Measurements from ENCODE around the gene EDEM1. TPM values are rescaled to one million over a fixed set of nuclear protein-coding genes. Genes with fewer than 3 reads are reported as not detected.
A peak's percentile ranks its signal among the peaks of the same experiment; 100 is the strongest.

Gene EDEM1
- total and polyA plus RNA-seq, 10 of the 15 experiments (the other 5 are each of a cell fraction or from before 2014, with no cell fraction given): 18.9 to 138 (median 57.5) TPM

DNA sequence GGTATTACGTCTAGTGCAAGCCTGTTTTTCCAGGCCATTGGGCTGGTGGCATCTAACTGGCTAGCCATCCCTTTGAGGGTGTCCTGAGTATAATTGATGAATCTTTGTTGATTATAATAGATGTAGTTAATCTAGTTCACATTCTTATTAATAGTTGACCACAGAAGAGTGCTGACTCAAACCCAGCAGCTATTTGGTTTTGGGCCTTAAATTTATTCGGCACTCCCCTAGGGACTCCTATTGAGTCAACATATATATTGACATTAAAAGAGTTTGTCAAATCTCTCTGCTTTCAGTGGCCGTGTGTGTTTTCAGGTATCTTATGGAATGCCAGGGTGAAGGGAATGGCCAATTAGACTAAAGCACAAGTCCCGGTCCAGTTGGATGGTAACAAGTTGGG is 45.7 kb upstream of the EDEM1 start:
- in situ Hi-C loops (cut with MboI): no loop called here
- ATAC-seq (no peak), DNase-seq (ENCODE audit: low read depth, low spot score) (no peak), FAIRE-seq (no peak)
- H3K4me3 ChIP-seq: no peak overlapping the region
- intact Hi-C loops (cut with micrococcal nuclease; ENCODE audit: unreplicated experiment): loop anchor here (2.0 kb wide), 2 partner anchors 45 to 157 kb away; partner anchors contain the start of gene EDEM1
- 63% methylated on average over 4 of the region's 4 CpGs for WGBS (ENCODE audit: insufficient coverage, insufficient replicate concordance, low lambda C conversion rate, missing lambda C conversion rate)
- ChIA-PET POLR2A (interaction anchor here (1.4 kb wide), 1 partner anchor 40 kb away, joined by 6 read pairs; no protein-coding TSS in a partner anchor), RAD21 (ENCODE audit: unreplicated experiment) (interaction anchor here (1.0 to 6.1 kb wide), 3 partner anchors 44 to 156 kb away, joined by 3 to 93 read pairs (median 12); no protein-coding TSS in a partner anchor), CTCF (interaction anchor here (1.2 to 7.3 kb wide), 2 partner anchors 9 to 48 kb away, joined by 3 to 163 read pairs; partner anchors contain the start of gene EDEM1), SMC1A (ENCODE audit: uncharacterized antibody, unreplicated experiment) (interaction anchor here (3.5 to 10.3 kb wide), 2 partner anchors 9 to 48 kb away, joined by 17 to 284 read pairs; partner anchors contain the start of gene EDEM1)
- H3K4me1 ChIP-seq (ENCODE audit: control insufficient read depth, insufficient read depth, low read length): peaks cover 54% of the 10 kb centered on the region
- no TSS peak for BruUV-seq (replicated peaks)
- H3K27ac ChIP-seq (ENCODE audit: control insufficient read depth, insufficient read depth): peak overlapping the region; percentile 90
- peaks cover 95% of the 10 kb centered on the region for H3K79me2 ChIP-seq (ENCODE audit: control insufficient read depth, insufficient read depth, low read length)
- no peaks in the 10 kb centered on the region for H3K27me3 ChIP-seq (replicated peaks in 1 of 2; ENCODE audit: control insufficient read depth in 2 of 2, insufficient read depth in 2 of 2, low read length in 1 of 2)
- peaks cover 4 to 7% of the 10 kb centered on the region in 2 experiments; a peak in 3 of 4 replicates for H3K36me3 ChIP-seq (ENCODE audit: control insufficient read depth in 2 of 2, insufficient read depth in 2 of 2, low read length in 1 of 2)
- H2AFZ ChIP-seq (ENCODE audit: control insufficient read depth, low read depth, low read length): no peak overlapping the region
- H3K9me3 ChIP-seq (replicated peaks; ENCODE audit: control insufficient read depth, insufficient read depth, low read length): peaks cover 38% of the 10 kb centered on the region
- H3K4me2 ChIP-seq (ENCODE audit: control insufficient read depth, insufficient read depth): no peak overlapping the region
- no peak overlapping the region; the same call in 1 of the 2 replicates for H3K9ac ChIP-seq (ENCODE audit: control insufficient read depth, insufficient read depth, low read length)
- no peaks in the 10 kb centered on the region for H4K20me1 ChIP-seq (ENCODE audit: control insufficient read depth, insufficient read depth)
- no peak for TF ChIP-seq ZBTB33 (IDR thresholded peaks at IDR 0.05)
- TF ChIP-seq EP300 (IDR thresholded peaks at IDR 0.05; ENCODE audit: borderline replicate concordance in 1 of 2, control insufficient read depth in 1 of 2, low read depth in 2 of 2, low read length in 2 of 2): no peak
- TF ChIP-seq TARDBP (IDR thresholded peaks at IDR 0.05; ENCODE audit: borderline replicate concordance): no peak
- TF ChIP-seq, protein P1, sequence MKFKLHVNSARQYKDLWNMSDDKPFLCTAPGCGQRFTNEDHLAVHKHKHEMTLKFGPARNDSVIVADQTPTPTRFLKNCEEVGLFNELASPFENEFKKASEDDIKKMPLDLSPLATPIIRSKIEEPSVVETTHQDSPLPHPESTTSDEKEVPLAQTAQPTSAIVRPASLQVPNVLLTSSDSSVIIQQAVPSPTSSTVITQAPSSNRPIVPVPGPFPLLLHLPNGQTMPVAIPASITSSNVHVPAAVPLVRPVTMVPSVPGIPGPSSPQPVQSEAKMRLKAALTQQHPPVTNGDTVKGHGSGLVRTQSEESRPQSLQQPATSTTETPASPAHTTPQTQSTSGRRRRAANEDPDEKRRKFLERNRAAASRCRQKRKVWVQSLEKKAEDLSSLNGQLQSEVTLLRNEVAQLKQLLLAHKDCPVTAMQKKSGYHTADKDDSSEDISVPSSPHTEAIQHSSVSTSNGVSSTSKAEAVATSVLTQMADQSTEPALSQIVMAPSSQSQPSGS (IDR thresholded peaks at IDR 0.05; ENCODE audit: low read length): no peak
- TF ChIP-seq POLR2AphosphoS2 (IDR thresholded peaks at IDR 0.05; ENCODE audit: low read depth, low read length): no peak
- TF ChIP-seq JUNB (IDR thresholded peaks at IDR 0.05): peak; percentile 52
- peak; percentile 75 for TF ChIP-seq RUNX3 (IDR thresholded peaks at IDR 0.05; ENCODE audit: low read length)
- TF ChIP-seq SUZ12 (IDR thresholded peaks at IDR 0.05; ENCODE audit: unreplicated experiment): no peak
- no peak for TF ChIP-seq RBBP5 (conservative IDR thresholded peaks at IDR 0.05)
- TF ChIP-seq, protein P2, sequence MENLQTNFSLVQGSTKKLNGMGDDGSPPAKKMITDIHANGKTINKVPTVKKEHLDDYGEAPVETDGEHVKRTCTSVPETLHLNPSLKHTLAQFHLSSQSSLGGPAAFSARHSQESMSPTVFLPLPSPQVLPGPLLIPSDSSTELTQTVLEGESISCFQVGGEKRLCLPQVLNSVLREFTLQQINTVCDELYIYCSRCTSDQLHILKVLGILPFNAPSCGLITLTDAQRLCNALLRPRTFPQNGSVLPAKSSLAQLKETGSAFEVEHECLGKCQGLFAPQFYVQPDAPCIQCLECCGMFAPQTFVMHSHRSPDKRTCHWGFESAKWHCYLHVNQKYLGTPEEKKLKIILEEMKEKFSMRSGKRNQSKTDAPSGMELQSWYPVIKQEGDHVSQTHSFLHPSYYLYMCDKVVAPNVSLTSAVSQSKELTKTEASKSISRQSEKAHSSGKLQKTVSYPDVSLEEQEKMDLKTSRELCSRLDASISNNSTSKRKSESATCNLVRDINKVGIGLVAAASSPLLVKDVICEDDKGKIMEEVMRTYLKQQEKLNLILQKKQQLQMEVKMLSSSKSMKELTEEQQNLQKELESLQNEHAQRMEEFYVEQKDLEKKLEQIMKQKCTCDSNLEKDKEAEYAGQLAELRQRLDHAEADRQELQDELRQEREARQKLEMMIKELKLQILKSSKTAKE (IDR thresholded peaks at IDR 0.05; ENCODE audit: low read depth, poor library complexity, severe bottlenecking): no peak
- TF ChIP-seq ZNF207 (IDR thresholded peaks at IDR 0.05; ENCODE audit: borderline replicate concordance): no peak
- no peak for TF ChIP-seq ELK1 (IDR thresholded peaks at IDR 0.05; ENCODE audit: low read depth, low read length)
- TF ChIP-seq POLR2AphosphoS5 (IDR thresholded peaks at IDR 0.05; ENCODE audit: low read length): no peak
- peak; percentile 22; the same call in 1 of the 2 replicates for TF ChIP-seq MTA2 (IDR thresholded peaks at IDR 0.05; ENCODE audit: low read depth)
- no peak for TF ChIP-seq RFX5 (IDR thresholded peaks at IDR 0.05; ENCODE audit: low read depth, low read length)

Measured in GM12878 (cell line).